ENCODE measurements around the gene WNT7B.

Gene WNT7B

GRCh38 chr22:45890351-45890635 lies 86.7 kb downstream of the WNT7B start:
- Histone ChIP-seq H4K20me1 (ENCODE audit: insufficient read depth, low read length, poor library complexity, severe bottlenecking) (no peaks in the 10 kb centered on the region), H3K79me2 (ENCODE audit: insufficient read depth, low read length) (no peaks in the 10 kb centered on the region), H3K27me3 (ENCODE audit: insufficient read depth, low read length, poor library complexity, severe bottlenecking) (no peaks in the 10 kb centered on the region), H3K9me2 (replicated peaks; ENCODE audit: low read depth, low read length) (no peaks in the 10 kb centered on the region), H3K4me1 (ENCODE audit: insufficient read depth, low read length, poor library complexity, severe bottlenecking) (no peaks in the 10 kb centered on the region), H3F3A (ENCODE audit: low read depth) (no peaks in the 10 kb centered on the region), H3K9ac (ENCODE audit: low read depth, low read length, poor library complexity, severe bottlenecking) (no peak overlapping the region), H2AFZ (ENCODE audit: low read length) (no peak overlapping the region), H3K9me3 (ENCODE audit: insufficient read depth, low read depth, low read length) (no peaks in the 10 kb centered on the region), H3K36me3 (ENCODE audit: insufficient read depth, low read length) (no peaks in the 10 kb centered on the region), H3K4me2 (ENCODE audit: low read depth, low read length, poor library complexity, severe bottlenecking) (no peak overlapping the region), H3K4me3 (ENCODE audit: low read length, poor library complexity, severe bottlenecking) (no peak overlapping the region)
- TF ChIP-seq, protein P1, sequence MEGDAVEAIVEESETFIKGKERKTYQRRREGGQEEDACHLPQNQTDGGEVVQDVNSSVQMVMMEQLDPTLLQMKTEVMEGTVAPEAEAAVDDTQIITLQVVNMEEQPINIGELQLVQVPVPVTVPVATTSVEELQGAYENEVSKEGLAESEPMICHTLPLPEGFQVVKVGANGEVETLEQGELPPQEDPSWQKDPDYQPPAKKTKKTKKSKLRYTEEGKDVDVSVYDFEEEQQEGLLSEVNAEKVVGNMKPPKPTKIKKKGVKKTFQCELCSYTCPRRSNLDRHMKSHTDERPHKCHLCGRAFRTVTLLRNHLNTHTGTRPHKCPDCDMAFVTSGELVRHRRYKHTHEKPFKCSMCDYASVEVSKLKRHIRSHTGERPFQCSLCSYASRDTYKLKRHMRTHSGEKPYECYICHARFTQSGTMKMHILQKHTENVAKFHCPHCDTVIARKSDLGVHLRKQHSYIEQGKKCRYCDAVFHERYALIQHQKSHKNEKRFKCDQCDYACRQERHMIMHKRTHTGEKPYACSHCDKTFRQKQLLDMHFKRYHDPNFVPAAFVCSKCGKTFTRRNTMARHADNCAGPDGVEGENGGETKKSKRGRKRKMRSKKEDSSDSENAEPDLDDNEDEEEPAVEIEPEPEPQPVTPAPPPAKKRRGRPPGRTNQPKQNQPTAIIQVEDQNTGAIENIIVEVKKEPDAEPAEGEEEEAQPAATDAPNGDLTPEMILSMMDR (conservative IDR thresholded peaks at IDR 0.05; ENCODE audit: low read length) = no peak
- no peak for TF ChIP-seq EZH2phosphoT487 (IDR thresholded peaks at IDR 0.05; ENCODE audit: borderline replicate concordance)

GRCh38 chr22:45889539-45890350 lies 87.2 kb downstream of the WNT7B start:
- Histone ChIP-seq H2AFZ (ENCODE audit: low read length) (no peak overlapping the region), H3K4me2 (ENCODE audit: low read depth, low read length, poor library complexity, severe bottlenecking) (no peak overlapping the region)

DNA sequence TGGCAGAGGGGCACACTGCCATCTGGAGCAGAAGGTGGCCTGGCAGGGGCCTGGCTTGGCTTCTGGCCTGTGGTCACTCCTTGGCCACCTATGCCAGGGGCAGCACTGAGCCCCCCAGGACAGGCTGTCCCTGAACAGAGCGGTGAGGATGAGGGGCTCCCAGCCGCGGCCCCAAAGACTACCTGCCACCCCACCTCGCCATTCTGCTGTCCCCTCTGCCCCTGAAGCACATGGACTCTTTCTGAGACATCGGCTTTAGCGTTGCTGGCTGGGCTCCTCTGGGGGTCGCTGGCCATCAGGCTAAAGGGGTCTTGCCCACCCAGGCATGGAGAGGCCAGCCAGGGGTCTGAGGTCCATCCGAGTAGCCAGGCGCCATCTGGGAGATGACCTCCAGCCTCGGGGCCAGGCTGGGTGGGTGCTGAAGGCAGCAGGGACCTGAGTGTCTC lies 87.8 kb downstream of the WNT7B start:
- no peaks in the 10 kb centered on the region for H4K20me1 ChIP-seq (ENCODE audit: insufficient read depth, low read length, poor library complexity, severe bottlenecking)
- no peaks in the 10 kb centered on the region for H3K27me3 ChIP-seq (ENCODE audit: insufficient read depth, low read length, poor library complexity, severe bottlenecking)
- H3K9me2 ChIP-seq (replicated peaks; ENCODE audit: low read depth, low read length) = no peaks in the 10 kb centered on the region
- no peaks in the 10 kb centered on the region for H3K36me3 ChIP-seq (ENCODE audit: insufficient read depth, low read length)
- no peak overlapping the region for H3K4me3 ChIP-seq (ENCODE audit: low read length, poor library complexity, severe bottlenecking)
- H3F3A ChIP-seq (ENCODE audit: low read depth) = no peaks in the 10 kb centered on the region
- no peak overlapping the region for H3K4me2 ChIP-seq (ENCODE audit: low read depth, low read length, poor library complexity, severe bottlenecking)
- H3K9ac ChIP-seq (ENCODE audit: low read depth, low read length, poor library complexity, severe bottlenecking) = no peak overlapping the region
- no peak overlapping the region for H2AFZ ChIP-seq (ENCODE audit: low read length)
- no peaks in the 10 kb centered on the region for H3K9me3 ChIP-seq (ENCODE audit: insufficient read depth, low read depth, low read length)
- no peak for TF ChIP-seq EZH2phosphoT487 (IDR thresholded peaks at IDR 0.05; ENCODE audit: borderline replicate concordance)
- TF ChIP-seq, protein P1 (conservative IDR thresholded peaks at IDR 0.05; ENCODE audit: low read length) = no peak
- H3K79me2 ChIP-seq (ENCODE audit: insufficient read depth, low read length) = no peaks in the 10 kb centered on the region
- no peaks in the 10 kb centered on the region for H3K4me1 ChIP-seq (ENCODE audit: insufficient read depth, low read length, poor library complexity, severe bottlenecking)

More at GRCh38 chr22:45889539-45890350, 87.2 kb downstream of the WNT7B start:
- Histone ChIP-seq H4K20me1 (ENCODE audit: insufficient read depth, low read length, poor library complexity, severe bottlenecking) (no peaks in the 10 kb centered on the region), H3K36me3 (ENCODE audit: insufficient read depth, low read length) (no peaks in the 10 kb centered on the region), H3K79me2 (ENCODE audit: insufficient read depth, low read length) (no peaks in the 10 kb centered on the region), H3K9me2 (replicated peaks; ENCODE audit: low read depth, low read length) (no peaks in the 10 kb centered on the region), H3K9me3 (ENCODE audit: insufficient read depth, low read depth, low read length) (no peaks in the 10 kb centered on the region), H3K4me3 (ENCODE audit: low read length, poor library complexity, severe bottlenecking) (no peak overlapping the region), H3F3A (ENCODE audit: low read depth) (no peaks in the 10 kb centered on the region), H3K27me3 (ENCODE audit: insufficient read depth, low read length, poor library complexity, severe bottlenecking) (no peaks in the 10 kb centered on the region), H3K9ac (ENCODE audit: low read depth, low read length, poor library complexity, severe bottlenecking) (no peak overlapping the region), H3K4me1 (ENCODE audit: insufficient read depth, low read length, poor library complexity, severe bottlenecking) (no peaks in the 10 kb centered on the region)
- no peak for TF ChIP-seq EZH2phosphoT487 (IDR thresholded peaks at IDR 0.05; ENCODE audit: borderline replicate concordance)
- TF ChIP-seq, protein P1 (conservative IDR thresholded peaks at IDR 0.05; ENCODE audit: low read length) = no peak

Measured in Loucy (cell line).